SU-DHL-6 (cell line): ENCODE measurements around the gene PLEKHA7.

Experiments used
- EZH2phosphoT487 ChIP-seq: fragments of 200-600 bp; sonication (generic), shearing (Covaris generic); conservative IDR thresholded peaks from 2 replicates; pipeline ENCODE4 v1.6.1; 2018; ENCODE audit warnings: mild to moderate bottlenecking, antibody characterized with exemption, low read length, moderate library complexity, mixed read lengths
- TF ChIP-seq, protein P1 (sequence below): fragments of 200-600 bp; sonication (generic); IDR thresholded peaks from one replicate; pipeline ENCODE4 v1.5.1; 2017; ENCODE audit warnings: antibody characterized with exemption, mild to moderate bottlenecking, low read length, moderate library complexity; ENCODE audit not compliant: insufficient read depth, poor library complexity, severe bottlenecking

DNA sequence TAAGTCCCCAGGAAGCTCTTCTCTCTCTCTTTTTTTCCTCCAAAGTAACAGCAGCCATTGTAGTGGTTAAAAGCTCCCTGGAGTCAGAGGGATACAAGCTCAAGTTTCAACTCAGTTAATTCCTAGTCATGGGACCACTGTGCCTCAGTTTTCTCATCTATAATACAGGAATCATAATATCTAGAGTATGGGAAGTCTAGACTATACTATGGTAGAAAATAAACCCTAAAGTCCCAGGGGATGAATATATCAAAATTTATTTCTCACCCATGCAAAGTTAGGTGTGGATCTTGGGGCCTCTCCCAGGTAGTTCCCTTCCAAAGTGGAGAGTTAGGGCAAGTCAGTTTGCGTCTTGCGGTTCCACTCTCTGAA, 242.1 kb downstream of the PLEKHA7 start:
- TF ChIP-seq, protein P1, sequence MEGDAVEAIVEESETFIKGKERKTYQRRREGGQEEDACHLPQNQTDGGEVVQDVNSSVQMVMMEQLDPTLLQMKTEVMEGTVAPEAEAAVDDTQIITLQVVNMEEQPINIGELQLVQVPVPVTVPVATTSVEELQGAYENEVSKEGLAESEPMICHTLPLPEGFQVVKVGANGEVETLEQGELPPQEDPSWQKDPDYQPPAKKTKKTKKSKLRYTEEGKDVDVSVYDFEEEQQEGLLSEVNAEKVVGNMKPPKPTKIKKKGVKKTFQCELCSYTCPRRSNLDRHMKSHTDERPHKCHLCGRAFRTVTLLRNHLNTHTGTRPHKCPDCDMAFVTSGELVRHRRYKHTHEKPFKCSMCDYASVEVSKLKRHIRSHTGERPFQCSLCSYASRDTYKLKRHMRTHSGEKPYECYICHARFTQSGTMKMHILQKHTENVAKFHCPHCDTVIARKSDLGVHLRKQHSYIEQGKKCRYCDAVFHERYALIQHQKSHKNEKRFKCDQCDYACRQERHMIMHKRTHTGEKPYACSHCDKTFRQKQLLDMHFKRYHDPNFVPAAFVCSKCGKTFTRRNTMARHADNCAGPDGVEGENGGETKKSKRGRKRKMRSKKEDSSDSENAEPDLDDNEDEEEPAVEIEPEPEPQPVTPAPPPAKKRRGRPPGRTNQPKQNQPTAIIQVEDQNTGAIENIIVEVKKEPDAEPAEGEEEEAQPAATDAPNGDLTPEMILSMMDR = no peak
- TF ChIP-seq EZH2phosphoT487 = no peak
